ENCODE results near the gene BACH2.
"Not testable (repeated sequence)": the region's sequence is repeated elsewhere in the genome, so short reads cannot be mapped to it uniquely, and the experiment has no call there.

The BACH2 gene

GRCh38 chr6:89917801-89918366 is 378.8 kb downstream of the BACH2 start:
- Mint-ChIP-seq H3K27me3 (no peaks in the 10 kb centered on the region), H3K9me3 (peaks cover 13% of the 10 kb centered on the region), H3K36me3 (ENCODE audit: low read depth) (no peaks in the 10 kb centered on the region), H3K4me1 (ENCODE audit: low read depth) (no peaks in the 10 kb centered on the region), H3K27ac (no peak overlapping the region), H3K4me3 (no peak overlapping the region)
- intact Hi-C loops (cut with micrococcal nuclease) = no loop called here

GRCh38 chr6:89917216-89917615 is 379.4 kb downstream of the BACH2 start:
- Mint-ChIP-seq H3K27me3 (no peaks in the 10 kb centered on the region), H3K4me1 (ENCODE audit: low read depth) (no peaks in the 10 kb centered on the region), H3K36me3 (ENCODE audit: low read depth) (no peaks in the 10 kb centered on the region), H3K9me3 (peaks cover 13% of the 10 kb centered on the region), H3K27ac (no peak overlapping the region), H3K4me3 (no peak overlapping the region)
- intact Hi-C loops (cut with micrococcal nuclease) = no loop called here

GRCh38 chr6:89916136-89916920 is 380.3 kb downstream of the BACH2 start:
- no peak overlapping the region for H3K27ac Mint-ChIP-seq
- no peaks in the 10 kb centered on the region for H3K27me3 Mint-ChIP-seq
- H3K4me3 Mint-ChIP-seq = no peak overlapping the region
- H3K4me1 Mint-ChIP-seq (ENCODE audit: low read depth) = peaks cover under 1% of the 10 kb centered on the region
- intact Hi-C loops (cut with micrococcal nuclease) = no loop called here
- no peaks in the 10 kb centered on the region for H3K36me3 Mint-ChIP-seq (ENCODE audit: low read depth)
- peaks cover 13% of the 10 kb centered on the region for H3K9me3 Mint-ChIP-seq

- intact Hi-C loops (cut with micrococcal nuclease) = no loop called here
- Mint-ChIP-seq H3K27me3 (no peaks in the 10 kb centered on the region), H3K36me3 (ENCODE audit: low read depth) (no peaks in the 10 kb centered on the region), H3K4me3 (no peak overlapping the region), H3K27ac (no peak overlapping the region), H3K4me1 (ENCODE audit: low read depth) (peaks cover 6% of the 10 kb centered on the region), H3K9me3 (no peaks in the 10 kb centered on the region)
Measured at GRCh38 chr6:89910902-89911240, 385.8 kb downstream of the BACH2 start.

- H3K4me1 Mint-ChIP-seq (ENCODE audit: low read depth); H3K27me3 Mint-ChIP-seq; intact Hi-C loops (cut with micrococcal nuclease); H3K9me3 Mint-ChIP-seq; H3K27ac Mint-ChIP-seq; H3K36me3 Mint-ChIP-seq (ENCODE audit: low read depth): not testable (repeated sequence)
- H3K4me3 Mint-ChIP-seq = peak overlapping the region; percentile 56
Measured at GRCh38 chr6:89910001-89910901, 386.4 kb downstream of the BACH2 start.

GRCh38 chr6:89895276-89895874 is 401.3 kb downstream of the BACH2 start:
- Mint-ChIP-seq H3K9me3 (no peaks in the 10 kb centered on the region), H3K4me3 (no peak overlapping the region), H3K27me3 (peaks cover 24% of the 10 kb centered on the region), H3K36me3 (ENCODE audit: low read depth) (no peaks in the 10 kb centered on the region), H3K27ac (no peak overlapping the region), H3K4me1 (ENCODE audit: low read depth) (no peaks in the 10 kb centered on the region)
- intact Hi-C loops (cut with micrococcal nuclease) = no loop called here

- Mint-ChIP-seq H3K4me1 (ENCODE audit: low read depth) (no peaks in the 10 kb centered on the region), H3K27ac (no peak within 1 kb of the TSS), H3K27me3 (peaks cover 26% of the 10 kb centered on the region), H3K4me3 (no peak within 1 kb of the TSS), H3K36me3 (ENCODE audit: low read depth) (no peaks in the 10 kb centered on the region), H3K9me3 (no peaks in the 10 kb centered on the region)
- intact Hi-C loops (cut with micrococcal nuclease) = no loop called here
Measured at GRCh38 chr6:89894169-89894568, 402.5 kb downstream of the BACH2 start, which contains the start of gene GJA10. GJA10 (plus strand) TSS chr6:89894469; CDS start chr6:89894469, 0 bp downstream.

GRCh38 chr6:89892577-89892976 is 404.1 kb downstream of the BACH2 start:
- H3K4me3 Mint-ChIP-seq; intact Hi-C loops (cut with micrococcal nuclease); H3K4me1 Mint-ChIP-seq (ENCODE audit: low read depth); H3K9me3 Mint-ChIP-seq; H3K27ac Mint-ChIP-seq; H3K36me3 Mint-ChIP-seq (ENCODE audit: low read depth): not testable (repeated sequence)
- peaks cover 41% of the 10 kb centered on the region for H3K27me3 Mint-ChIP-seq

GRCh38 chr6:89890845-89891528 is 405.7 kb downstream of the BACH2 start:
- H3K36me3 Mint-ChIP-seq (ENCODE audit: low read depth); intact Hi-C loops (cut with micrococcal nuclease); H3K4me1 Mint-ChIP-seq (ENCODE audit: low read depth); H3K4me3 Mint-ChIP-seq; H3K9me3 Mint-ChIP-seq; H3K27ac Mint-ChIP-seq: not testable (repeated sequence)
- H3K27me3 Mint-ChIP-seq = peaks cover 52% of the 10 kb centered on the region

GRCh38 chr6:89888871-89889270 is 407.8 kb downstream of the BACH2 start:
- Mint-ChIP-seq H3K36me3 (ENCODE audit: low read depth) (no peaks in the 10 kb centered on the region), H3K4me1 (ENCODE audit: low read depth) (no peaks in the 10 kb centered on the region), H3K9me3 (no peaks in the 10 kb centered on the region), H3K27ac (no peak overlapping the region), H3K27me3 (peaks cover 52% of the 10 kb centered on the region), H3K4me3 (no peak overlapping the region)
- intact Hi-C loops (cut with micrococcal nuclease) = no loop called here

GRCh38 chr6:89888138-89888514 is 408.5 kb downstream of the BACH2 start:
- intact Hi-C loops (cut with micrococcal nuclease) = no loop called here
- H3K9me3 Mint-ChIP-seq = no peaks in the 10 kb centered on the region
- H3K27ac Mint-ChIP-seq = no peak overlapping the region
- no peaks in the 10 kb centered on the region for H3K36me3 Mint-ChIP-seq (ENCODE audit: low read depth)
- peaks cover 50% of the 10 kb centered on the region for H3K27me3 Mint-ChIP-seq
- H3K4me3 Mint-ChIP-seq = no peak overlapping the region
- H3K4me1 Mint-ChIP-seq (ENCODE audit: low read depth) = no peaks in the 10 kb centered on the region

GRCh38 chr6:89887452-89888137 is 409.0 kb downstream of the BACH2 start:
- H3K36me3 Mint-ChIP-seq (ENCODE audit: low read depth) = no peaks in the 10 kb centered on the region
- no peak overlapping the region for H3K27ac Mint-ChIP-seq
- H3K27me3 Mint-ChIP-seq = peaks cover 46% of the 10 kb centered on the region
- H3K9me3 Mint-ChIP-seq = no peaks in the 10 kb centered on the region
- intact Hi-C loops (cut with micrococcal nuclease) = no loop called here
- H3K4me3 Mint-ChIP-seq = no peak overlapping the region
- H3K4me1 Mint-ChIP-seq (ENCODE audit: low read depth) = no peaks in the 10 kb centered on the region
